HG02610 (cell line): ENCODE data around the gene CCDC40.

Source experiments
- ATAC-seq: cut with Tn5 transposase; IDR thresholded peaks from one replicate; pipeline ENCODE4 v1.9.1; 2021; ENCODE audit warnings: mild to moderate bottlenecking, moderate library complexity; ENCODE audit not compliant: unreplicated experiment

The CCDC40 gene

DNA sequence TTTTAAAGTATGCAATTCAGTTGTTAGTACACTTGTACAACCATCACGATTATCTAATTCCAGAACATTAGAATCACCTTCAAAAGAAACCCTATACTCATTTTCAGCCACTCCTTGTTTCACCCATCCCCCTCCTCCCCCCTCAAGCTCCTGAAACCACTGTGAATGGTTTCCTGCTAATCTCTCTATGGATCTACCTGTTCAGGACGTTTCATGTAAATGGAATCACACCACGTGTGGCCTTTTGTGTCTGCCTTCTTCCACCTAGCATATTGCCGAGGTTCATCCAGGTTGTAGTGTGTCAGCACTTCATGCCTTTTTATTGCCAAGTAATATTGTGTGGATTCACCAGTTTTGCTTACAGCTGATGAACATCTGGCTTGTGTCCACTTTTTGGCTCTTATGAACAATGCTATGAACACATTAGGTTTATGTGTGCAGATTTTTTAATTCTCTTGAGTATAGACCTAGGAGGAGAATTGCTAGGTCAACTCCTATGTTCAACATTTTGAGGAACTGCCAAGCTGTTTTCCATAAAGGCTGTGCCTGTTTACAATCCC lies 92.6 kb downstream of the CCDC40 start:
- ATAC-seq = no peak

- no peak for ATAC-seq
Measured at GRCh38 chr17:80130992-80131391, 94.5 kb downstream of the CCDC40 start.

DNA sequence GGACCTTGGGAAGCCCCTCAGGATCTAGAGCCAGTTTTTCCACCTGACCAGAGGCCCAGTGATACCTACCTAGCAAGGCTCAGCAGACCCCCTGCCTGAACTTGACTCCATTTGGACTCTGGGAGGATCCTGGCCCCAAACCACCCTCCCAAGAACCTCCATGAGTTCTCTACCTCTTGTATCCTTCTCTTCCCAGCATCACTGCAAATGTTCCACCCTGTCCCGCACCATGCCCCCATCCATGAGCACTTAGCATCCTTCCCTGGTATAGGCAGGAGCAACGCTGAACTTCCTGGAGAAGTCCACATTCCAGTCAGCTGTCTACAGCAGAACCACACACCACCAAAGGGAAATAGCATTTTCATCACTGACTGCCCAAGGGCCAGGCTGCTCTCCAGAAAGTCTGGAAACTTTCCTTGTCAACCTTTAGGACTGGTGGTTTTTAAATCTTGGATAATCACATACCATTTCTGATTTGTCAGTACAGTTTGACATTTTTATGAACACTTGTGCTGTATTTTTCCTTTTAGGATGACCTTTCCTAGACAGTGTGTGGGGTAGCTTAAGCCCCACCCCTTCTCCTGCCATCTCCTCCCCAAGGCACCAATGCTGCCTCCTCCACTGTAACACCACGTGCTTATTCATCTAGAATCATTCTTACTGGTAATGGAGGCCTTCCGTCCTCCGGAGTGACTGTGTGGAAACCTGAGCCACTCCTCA lies 96.6 kb downstream of the CCDC40 start:
- ATAC-seq = no peak

DNA sequence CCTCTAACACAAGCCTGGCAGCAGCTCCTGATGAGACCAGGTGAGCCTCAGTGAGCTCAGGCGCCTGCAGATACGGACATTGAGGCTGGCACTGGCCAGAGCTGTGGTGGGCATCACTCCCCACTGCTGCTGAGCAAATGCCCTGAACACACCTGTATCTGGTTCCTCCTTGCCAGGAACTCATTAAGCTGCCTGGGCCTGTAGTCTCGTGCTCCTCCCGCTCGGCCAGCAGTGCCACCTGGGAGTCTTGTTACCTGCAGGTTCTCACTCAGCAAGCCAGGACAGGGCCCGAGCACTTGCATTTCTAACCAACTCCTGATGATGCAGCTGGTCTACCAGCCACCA lies 97.2 kb downstream of the CCDC40 start:
- no peak for ATAC-seq

GRCh38 chr17:80137131-80137530 lies 100.7 kb downstream of the CCDC40 start:
- ATAC-seq = no peak

DNA sequence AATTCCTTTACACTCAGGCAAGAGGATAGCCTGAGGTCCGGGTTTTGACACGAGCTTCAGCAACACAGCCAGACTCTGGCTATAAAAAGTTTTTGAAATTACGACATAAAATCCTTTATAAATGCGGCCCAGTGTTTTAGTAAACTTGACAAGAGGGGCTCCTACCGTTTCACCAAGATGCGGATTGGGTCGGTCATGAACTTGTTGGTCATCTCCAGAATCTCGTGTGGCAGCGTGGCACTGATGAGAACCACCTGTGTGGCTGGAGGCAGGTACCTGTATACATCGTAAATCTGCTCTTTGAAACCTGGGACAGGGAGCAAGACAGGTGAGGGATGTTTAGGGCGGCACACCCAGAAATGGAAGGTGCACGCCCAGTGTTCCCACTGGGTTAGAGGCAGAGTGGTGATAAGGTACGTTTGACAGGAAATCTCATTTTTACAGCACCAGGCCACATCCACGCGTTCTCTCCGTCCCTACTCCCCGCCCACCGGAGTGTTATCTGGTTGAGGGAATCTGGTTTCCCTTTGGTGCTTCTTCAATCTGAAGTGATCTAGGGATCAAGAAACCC lies 102.5 kb downstream of the CCDC40 start:
- no peak for ATAC-seq

GRCh38 chr17:80141463-80142165 lies 105.2 kb downstream of the CCDC40 start:
- ATAC-seq = no peak

GRCh38 chr17:80142929-80143328 lies 106.5 kb downstream of the CCDC40 start:
- no peak for ATAC-seq

GRCh38 chr17:80145076-80146075 lies 108.9 kb downstream of the CCDC40 start:
- no peak for ATAC-seq

- no peak for ATAC-seq
Measured at GRCh38 chr17:80146121-80147034, 109.9 kb downstream of the CCDC40 start.

DNA sequence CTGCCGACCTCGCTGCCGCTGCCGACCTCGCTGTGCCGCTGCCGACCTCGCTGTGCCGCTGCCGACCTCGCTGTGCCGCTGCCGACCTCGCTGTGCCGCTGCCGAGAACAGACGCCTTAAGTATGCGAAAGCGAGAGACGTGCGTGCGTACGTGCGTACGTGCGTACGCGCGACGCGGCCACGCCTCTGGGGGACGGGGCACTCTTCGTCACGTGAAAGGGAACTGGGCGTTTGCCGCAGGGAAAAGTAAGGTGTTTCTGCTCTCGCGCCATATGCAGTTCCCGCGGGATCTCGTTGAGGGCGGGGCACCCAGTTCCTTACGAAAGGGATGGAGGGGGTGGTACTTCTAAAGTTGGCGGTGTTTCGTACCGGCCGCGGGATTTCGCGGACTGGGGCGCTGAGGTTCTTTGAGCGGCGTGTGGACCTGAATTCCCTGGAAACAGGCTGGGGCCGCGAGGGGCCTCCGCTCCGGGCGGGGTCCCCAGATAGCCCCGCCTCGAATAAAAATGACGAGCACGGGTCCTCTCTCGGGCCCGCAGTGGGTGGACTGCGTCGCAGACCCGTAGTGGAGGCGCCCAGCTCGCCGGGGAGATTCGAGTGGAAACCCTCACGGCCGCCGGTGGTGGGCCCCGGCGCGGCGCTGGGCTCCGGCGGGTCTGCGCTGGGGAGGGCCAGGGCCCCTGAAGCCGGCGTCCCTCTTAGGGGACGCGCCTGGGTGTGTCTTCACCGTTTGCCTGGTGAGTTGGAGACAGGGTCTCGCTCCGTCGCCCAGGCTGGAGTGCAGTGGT lies 110.8 kb downstream of the CCDC40 start, which contains the start of gene EIF4A3:
EIF4A3 (minus strand) TSS at position 94 of the 788 bp plus-strand sequence. CDS start 167 bp downstream, outside the sequence.
- peak; percentile 81 for ATAC-seq
